Myocyte (in vitro differentiated cells): ENCODE measurements around the gene CHCHD6. TPM values are rescaled to one million over a fixed set of nuclear protein-coding genes. Genes with fewer than 3 reads are reported as not detected.

Experiments
- DNase-seq: peaks from one replicate; pipeline ENCODE4 v3.0.0-alpha.2; 2012; ENCODE audit warnings: low read depth
- total RNA-seq: library from RNA; depleted of rRNA; stranded (reverse); fragments of >200 nt; gene quantifications from 2 replicates; pipeline ENCODE4 v1.2.3, GENCODE V29; 2014

CHCHD6 gene
- total RNA-seq, 1 donor from 2014 or later = 11.8 TPM

GRCh38 chr3:126891141-126891540 lies 187.1 kb downstream of the CHCHD6 start:
- DNase-seq = no peak

DNA sequence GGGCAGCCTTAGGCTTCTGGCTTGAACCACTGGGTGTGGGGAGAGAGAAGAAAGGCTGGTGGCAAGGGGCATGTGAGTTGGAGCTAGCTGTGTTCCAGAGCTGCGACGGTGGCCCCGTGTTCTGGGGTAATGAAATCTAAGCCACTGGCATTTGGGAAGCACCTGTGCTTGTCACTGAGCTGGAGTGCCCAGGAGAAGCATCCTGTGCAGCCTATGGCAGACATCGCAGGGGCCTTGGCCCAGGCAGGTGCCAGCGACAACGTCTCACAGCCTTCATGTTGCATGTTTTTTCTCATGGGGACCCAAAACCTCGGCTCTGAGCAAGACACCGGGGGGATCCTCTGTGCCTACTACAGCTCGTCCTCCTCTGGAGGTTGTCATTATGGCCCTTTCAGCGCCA lies 187.8 kb downstream of the CHCHD6 start:
- DNase-seq = no peak

- DNase-seq = no peak
Measured at GRCh38 chr3:126893651-126894050, 189.6 kb downstream of the CHCHD6 start.

GRCh38 chr3:126894475-126894874 lies 190.4 kb downstream of the CHCHD6 start:
- DNase-seq = no peak

DNA sequence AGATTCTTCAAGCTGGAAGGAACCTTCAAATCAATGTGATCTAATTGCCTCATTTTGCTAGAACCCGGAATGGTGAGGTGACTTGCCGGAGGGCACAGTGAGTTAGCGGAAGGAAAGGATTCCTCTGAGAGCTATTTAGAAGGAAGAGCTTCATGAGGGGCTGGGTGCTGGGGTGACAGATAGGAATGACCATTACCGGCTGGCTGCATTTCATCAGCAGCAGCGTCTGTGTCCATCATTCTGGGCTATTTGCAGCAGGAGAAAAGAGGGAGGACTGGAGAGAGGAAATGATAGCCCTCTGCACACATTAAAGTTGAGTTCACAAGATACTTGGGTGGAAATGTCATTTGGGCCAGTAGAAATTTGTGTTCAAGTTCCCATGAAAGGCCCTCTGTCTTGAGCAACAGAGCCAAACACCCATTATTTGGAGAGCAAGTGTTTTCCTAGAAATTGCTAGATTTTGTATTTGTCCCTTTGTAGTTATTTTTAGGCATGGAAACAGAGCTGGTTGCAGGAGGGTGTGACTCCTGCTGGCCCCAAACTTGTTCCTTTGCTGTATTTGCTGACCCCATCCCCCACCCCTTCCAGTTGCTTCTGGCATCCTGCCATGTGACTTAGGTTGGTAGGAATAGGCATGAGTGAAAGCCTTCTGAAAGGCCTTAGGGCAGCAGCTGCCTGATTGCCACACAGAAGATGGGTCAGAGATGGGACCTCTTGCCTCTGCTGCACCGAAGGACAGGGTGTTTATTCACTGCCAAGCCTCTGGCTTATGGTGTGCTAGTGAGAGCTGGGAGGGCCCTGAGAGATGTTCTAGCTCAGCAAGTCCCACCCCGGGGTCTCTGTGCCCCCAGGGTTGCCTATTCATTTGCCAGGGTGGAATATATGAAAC lies 191.4 kb downstream of the CHCHD6 start:
- DNase-seq = peak; percentile 88

DNA sequence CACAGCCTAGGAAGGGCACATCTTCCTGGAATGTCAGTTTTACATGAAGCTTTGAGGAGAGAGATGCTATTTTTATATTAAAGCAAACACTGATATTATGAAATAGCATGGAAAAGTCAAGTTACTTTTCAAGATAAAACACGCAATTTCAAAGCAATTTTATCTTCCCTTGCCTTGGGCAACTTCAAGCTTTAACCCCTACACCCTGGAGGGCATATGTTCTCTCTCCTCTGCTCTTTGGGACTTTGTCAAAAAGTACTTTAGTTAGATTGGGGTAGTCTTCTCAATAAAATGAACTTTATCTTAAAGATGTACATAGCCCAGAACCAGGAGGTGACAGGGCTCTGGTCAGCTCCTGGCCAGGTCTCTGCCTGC lies 192.0 kb downstream of the CHCHD6 start:
- DNase-seq = no peak

GRCh38 chr3:126896968-126897367 lies 192.9 kb downstream of the CHCHD6 start:
- DNase-seq = no peak

- DNase-seq = no peak
Measured at GRCh38 chr3:126897943-126898342, 193.9 kb downstream of the CHCHD6 start.

- peak; percentile 41 for DNase-seq
Measured at GRCh38 chr3:126900859-126901540, 197.0 kb downstream of the CHCHD6 start.

GRCh38 chr3:126901631-126902030 lies 197.6 kb downstream of the CHCHD6 start:
- no peak for DNase-seq

- no peak for DNase-seq
Measured at GRCh38 chr3:126903521-126903920, 199.5 kb downstream of the CHCHD6 start.

GRCh38 chr3:126907557-126907956 lies 203.5 kb downstream of the CHCHD6 start:
- DNase-seq = no peak

DNA sequence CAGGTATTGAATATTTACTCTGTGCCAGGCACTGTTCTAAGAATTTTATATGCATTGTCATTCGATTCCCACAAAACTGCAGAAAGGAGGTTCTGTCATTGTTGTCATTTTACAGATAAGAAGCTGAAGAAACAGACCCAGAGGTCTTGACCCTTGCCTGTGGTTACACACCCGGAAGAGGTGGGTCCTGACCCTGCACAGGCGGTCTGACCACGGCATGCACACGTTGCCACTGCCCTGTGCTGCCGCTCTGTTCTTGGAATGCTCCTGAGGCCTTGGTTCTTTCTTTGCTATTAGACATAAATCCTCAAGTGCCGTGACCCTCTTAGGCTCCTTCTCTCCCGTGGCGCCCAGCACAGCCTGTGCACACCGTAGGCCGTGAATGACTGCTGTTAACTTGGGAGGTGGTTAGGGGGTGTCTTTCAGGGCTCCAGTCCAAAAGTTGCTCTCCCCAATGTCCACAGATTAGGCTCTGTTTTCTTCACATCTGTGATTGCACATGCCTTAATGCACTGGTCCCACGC lies 204.8 kb downstream of the CHCHD6 start:
- DNase-seq = peak; percentile 54

DNA sequence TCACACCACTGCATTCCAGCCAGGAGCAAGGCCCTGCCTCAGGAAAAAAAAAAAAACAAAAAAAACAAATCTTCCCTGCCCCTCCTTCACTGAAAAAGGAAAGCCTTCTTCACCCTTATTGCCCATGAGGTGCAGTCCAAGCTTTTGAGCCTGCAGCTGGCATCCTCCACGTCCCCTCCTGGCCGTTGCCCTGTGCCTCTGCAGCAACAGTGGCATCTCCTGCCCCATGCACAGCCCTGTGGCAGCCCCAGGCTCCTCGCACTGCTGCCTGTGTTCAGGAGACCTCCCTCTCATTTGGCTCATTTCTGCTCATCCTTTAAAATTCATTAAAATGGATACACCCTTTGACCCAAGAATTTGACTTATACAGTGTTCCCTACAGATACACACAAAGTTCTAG lies 206.2 kb downstream of the CHCHD6 start:
- no peak for DNase-seq

- peak; percentile 99 for DNase-seq
Measured at GRCh38 chr3:126911162-126912026, 207.4 kb downstream of the CHCHD6 start.

DNA sequence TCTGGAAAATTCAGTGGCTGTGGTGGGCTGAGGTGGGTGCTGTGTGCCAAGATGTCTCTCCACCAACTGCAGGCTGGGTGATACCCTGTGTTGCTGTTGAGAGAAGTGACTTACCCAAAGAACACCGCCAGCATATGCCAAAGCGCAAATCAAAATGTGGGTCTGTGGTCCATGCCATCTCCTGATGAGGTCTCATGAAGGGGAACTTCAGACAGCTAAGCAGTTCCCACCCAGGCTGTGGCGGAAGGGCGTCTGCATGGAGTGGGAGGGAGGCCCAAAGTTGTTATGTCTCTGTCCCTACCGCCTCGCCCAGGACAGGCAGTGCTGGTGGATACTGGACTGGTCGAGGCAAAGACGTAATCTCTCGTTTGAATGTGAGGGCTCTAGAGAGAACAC lies 208.0 kb downstream of the CHCHD6 start:
- DNase-seq = no peak

GRCh38 chr3:126912491-126913195 lies 208.6 kb downstream of the CHCHD6 start:
- no peak for DNase-seq

DNA sequence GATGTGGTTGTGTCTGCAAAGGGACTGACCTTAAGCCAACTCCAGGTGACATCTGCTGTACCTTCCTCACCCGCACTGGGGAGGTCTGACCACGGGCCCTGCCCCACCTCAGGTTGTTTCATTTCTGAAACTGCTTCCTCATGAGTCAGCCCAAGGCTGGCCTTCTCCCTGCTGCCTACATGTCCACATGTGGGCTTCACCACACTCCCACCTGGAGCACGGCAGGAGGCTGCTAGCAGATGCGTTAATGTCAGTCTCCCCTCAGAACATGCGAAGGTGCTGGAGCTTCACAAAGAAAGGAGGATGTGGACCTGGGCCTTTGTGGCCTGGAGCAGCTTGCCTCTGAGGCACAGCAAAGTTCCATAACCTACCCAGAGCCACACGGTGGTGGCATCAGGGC lies 209.5 kb downstream of the CHCHD6 start:
- no peak for DNase-seq

DNA sequence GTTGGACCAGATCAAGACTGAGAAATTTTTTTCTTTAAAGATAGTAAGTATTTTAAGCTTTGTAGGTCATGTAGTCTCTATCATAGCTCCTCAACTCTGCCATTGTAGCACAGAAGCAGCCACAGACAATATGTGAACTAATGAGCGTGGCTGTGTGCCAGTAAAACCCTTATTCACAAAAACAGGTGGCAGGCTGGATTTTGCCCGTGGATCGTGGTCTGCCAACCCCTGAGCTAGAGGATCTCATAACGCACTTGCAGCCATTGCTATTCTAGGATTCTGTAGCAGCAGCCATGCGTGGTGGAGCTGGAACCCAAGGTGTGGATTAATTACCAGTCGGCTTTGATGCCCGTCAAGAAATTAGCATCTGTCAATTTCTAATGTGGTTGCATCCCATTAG lies 210.2 kb downstream of the CHCHD6 start:
- DNase-seq = peak; percentile 96

- DNase-seq = no peak
Measured at GRCh38 chr3:126915015-126915414, 211.0 kb downstream of the CHCHD6 start.

DNA sequence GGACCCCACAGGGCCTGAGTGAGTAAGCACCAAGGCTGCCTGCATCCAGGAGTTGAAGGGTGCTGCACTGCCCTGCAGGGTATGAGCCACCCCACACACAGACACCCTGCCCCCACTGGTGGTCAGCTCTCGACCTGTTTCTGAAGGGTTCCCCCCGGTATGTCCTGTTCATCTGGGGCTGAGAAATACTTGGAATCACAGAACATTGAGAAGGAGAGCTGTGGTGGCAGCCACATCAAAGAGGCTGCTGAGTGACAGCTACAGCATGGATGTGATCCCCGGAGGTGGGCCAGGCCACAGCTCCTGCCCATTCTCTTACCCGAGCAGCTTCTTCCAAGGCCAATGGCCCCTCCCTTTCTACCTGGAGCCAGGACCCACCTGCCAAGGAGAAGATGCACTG lies 212.5 kb downstream of the CHCHD6 start:
- peak; percentile 44 for DNase-seq
